Activated naive CD8-positive, alpha-beta T cell treated with anti-CD3 and anti-CD28 coated beads, Interleukin-2, amount 50 U/mL, for 24 hours (primary cell): Measurements from ENCODE around the gene RIMOC1.

Experiments used
- ATAC-seq: fragments of 150-1000 bp; cut with Tn5 transposase; one replicate; pipeline ENCODE4 v1.10.0; 2021
- DNase-seq: peaks from one replicate; pipeline ENCODE4 v3.0.0; 2021
- H3K27ac Mint-ChIP-seq: one replicate; pipeline ENCODE4 v1.8.0; 2021; ENCODE audit warnings: mild to moderate bottlenecking, mixed read lengths
- H3K27me3 Mint-ChIP-seq: one replicate; pipeline ENCODE4 v1.8.0; 2021; ENCODE audit warnings: mixed read lengths
- H3K36me3 Mint-ChIP-seq: one replicate; pipeline ENCODE4 v1.8.0; 2021; ENCODE audit warnings: low read depth, mixed read lengths
- H3K4me1 Mint-ChIP-seq: one replicate; pipeline ENCODE4 v1.8.0; 2021; ENCODE audit warnings: mixed read lengths
- H3K4me3 Mint-ChIP-seq: one replicate; pipeline ENCODE4 v1.8.0; 2021; ENCODE audit warnings: mild to moderate bottlenecking, moderate library complexity, mixed read lengths
- H3K9me3 Mint-ChIP-seq: one replicate; pipeline ENCODE4 v1.8.0; 2021; ENCODE audit warnings: mixed read lengths

Gene RIMOC1

GRCh38 chr5:41878173-41878572 is 26.0 kb upstream of the RIMOC1 start:
- Mint-ChIP-seq H3K4me1 (peaks cover 15% of the 10 kb centered on the region), H3K9me3 (no peaks in the 10 kb centered on the region), H3K36me3 (no peaks in the 10 kb centered on the region), H3K4me3 (no peak overlapping the region), H3K27ac (no peak overlapping the region), H3K27me3 (no peaks in the 10 kb centered on the region)
- no peak for ATAC-seq
- DNase-seq, result no peak

GRCh38 chr5:41878643-41879478 is 25.3 kb upstream of the RIMOC1 start:
- no peaks in the 10 kb centered on the region for H3K27me3 Mint-ChIP-seq
- H3K36me3 Mint-ChIP-seq, result no peaks in the 10 kb centered on the region
- ATAC-seq (no peak), DNase-seq (no peak)
- H3K4me1 Mint-ChIP-seq, result peaks cover 15% of the 10 kb centered on the region
- H3K4me3 Mint-ChIP-seq, result no peak overlapping the region
- H3K27ac Mint-ChIP-seq, result no peak overlapping the region
- H3K9me3 Mint-ChIP-seq, result no peaks in the 10 kb centered on the region

DNA sequence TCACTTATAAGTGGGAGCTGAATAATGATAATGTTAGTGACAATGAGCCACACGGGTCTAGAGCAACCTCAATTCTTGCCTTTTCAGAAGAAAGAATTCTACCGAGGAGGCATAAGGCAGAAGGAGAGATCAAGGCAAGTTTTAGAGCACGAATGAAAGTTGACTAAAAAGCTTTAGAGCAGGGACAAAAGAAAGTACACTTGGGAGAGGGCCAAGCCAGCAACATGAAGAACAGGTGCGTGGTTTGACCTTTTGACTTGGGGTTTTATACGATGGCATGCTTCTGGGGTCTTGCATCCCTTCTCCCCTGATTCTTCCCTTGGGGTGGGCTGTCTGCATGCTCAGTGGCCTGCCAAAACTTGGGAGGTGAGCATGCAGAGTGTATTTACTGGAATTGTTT is 21.4 kb upstream of the RIMOC1 start:
- Mint-ChIP-seq H3K27ac (no peak overlapping the region), H3K4me3 (no peak overlapping the region), H3K4me1 (peaks cover 2% of the 10 kb centered on the region), H3K9me3 (no peaks in the 10 kb centered on the region), H3K36me3 (no peaks in the 10 kb centered on the region), H3K27me3 (peaks cover 2% of the 10 kb centered on the region)
- ATAC-seq (no peak), DNase-seq (no peak)

- Mint-ChIP-seq H3K4me1 (peaks cover 2% of the 10 kb centered on the region), H3K27ac (no peak overlapping the region), H3K4me3 (no peak overlapping the region), H3K36me3 (no peaks in the 10 kb centered on the region), H3K9me3 (no peaks in the 10 kb centered on the region), H3K27me3 (peaks cover 2% of the 10 kb centered on the region)
- DNase-seq (no peak), ATAC-seq (no peak)
Observed at GRCh38 chr5:41883243-41883642, 20.9 kb upstream of the RIMOC1 start.

DNA sequence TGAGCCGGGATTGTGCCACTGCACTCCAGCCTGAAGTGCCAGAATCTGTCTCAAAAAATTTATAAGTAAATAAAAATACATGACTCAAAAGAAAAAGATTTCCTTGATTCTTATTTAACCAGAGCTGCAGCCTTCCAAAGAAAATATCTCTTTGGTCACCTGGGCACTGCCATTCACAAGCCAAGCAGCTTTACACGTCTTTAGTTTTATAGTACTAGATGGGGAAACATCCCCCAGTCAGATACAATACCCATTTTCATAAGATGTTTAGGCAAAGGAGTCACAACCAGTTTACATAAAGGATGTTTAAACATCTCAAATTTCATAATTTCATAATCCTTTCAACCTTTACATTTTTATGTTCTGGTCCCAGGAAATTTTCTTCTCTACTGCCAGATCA is 20.2 kb upstream of the RIMOC1 start:
- Mint-ChIP-seq H3K4me1 (peaks cover 2% of the 10 kb centered on the region), H3K36me3 (no peaks in the 10 kb centered on the region), H3K9me3 (no peaks in the 10 kb centered on the region), H3K27me3 (peaks cover 4% of the 10 kb centered on the region), H3K4me3 (no peak overlapping the region), H3K27ac (no peak overlapping the region)
- DNase-seq (no peak), ATAC-seq (no peak)

DNA sequence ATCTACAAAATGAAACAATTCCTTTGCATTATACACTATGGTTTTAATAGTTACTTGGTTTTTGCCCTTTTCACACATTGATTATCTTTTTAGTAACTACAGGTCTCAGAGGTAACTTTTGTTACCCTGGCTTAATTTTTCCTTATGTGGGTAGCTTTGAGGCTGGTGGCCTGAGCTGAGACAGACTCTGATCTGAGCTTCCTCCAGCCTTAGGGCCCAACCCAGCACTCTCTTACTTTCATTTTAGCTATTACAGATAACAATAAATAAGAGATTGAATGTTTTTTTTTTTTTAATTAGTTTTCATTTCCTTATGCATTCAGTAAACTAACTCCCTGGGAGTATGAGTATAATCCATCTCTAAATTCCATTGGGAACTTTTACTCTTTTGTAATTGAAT is 18.9 kb upstream of the RIMOC1 start:
- Mint-ChIP-seq H3K9me3 (no peaks in the 10 kb centered on the region), H3K27ac (no peak overlapping the region), H3K27me3 (peaks cover 5% of the 10 kb centered on the region), H3K4me3 (no peak overlapping the region), H3K36me3 (no peaks in the 10 kb centered on the region), H3K4me1 (peaks cover 2% of the 10 kb centered on the region)
- DNase-seq (no peak), ATAC-seq (no peak)

DNA sequence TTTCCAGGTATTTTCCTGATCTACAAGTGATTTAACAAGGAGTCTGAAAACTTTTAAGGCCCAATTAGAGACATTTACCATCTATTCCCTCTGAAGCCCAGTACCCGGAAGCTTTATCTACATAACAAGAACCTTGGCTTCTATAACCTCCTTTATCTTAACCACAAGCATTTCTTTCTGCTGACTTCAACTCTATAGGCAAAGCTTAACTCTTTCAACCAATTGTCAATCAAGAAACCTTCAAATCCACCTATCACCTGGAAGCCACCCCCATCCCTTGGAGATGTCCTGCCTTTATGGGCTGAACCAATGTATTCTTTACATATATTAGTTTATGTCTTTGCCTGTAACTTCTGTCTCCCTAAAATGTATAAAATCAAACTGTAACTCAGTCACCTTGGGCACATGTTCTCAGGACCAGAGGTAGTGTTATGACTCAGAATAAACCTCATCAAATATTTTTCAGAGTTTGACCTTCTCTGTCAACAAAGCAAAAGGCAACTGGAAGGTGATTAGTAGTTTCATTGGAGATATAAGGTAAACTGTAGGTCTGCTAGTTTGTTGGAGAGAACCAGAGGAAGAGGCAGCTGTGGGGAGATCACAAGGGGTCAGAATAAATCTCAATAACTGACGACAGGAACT is 13.0 kb upstream of the RIMOC1 start:
- no peak for DNase-seq
- no peaks in the 10 kb centered on the region for H3K9me3 Mint-ChIP-seq
- H3K4me3 Mint-ChIP-seq, result no peak overlapping the region
- no peaks in the 10 kb centered on the region for H3K4me1 Mint-ChIP-seq
- no peaks in the 10 kb centered on the region for H3K36me3 Mint-ChIP-seq
- no peak overlapping the region for H3K27ac Mint-ChIP-seq
- peak; percentile 15 for ATAC-seq
- peaks cover 25% of the 10 kb centered on the region for H3K27me3 Mint-ChIP-seq

DNA sequence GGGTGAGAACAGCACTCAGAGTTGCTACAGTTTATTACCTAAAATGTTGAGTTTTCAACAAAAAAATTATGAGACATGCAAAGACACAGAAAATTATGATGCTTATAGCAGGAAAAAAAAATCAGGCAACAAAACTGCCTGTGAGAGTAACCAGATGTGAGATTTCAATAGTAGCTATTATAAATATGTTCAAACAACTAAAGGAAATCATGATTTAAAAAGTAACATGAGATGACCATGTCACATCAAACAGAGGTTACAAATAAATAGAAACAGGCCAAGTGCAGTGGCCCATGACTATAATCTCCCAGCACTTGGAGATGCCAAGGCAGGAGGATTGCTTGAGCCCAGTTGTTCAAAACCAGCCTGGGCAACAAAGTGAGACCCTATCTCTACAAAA is 12.1 kb upstream of the RIMOC1 start:
- Mint-ChIP-seq H3K27ac (no peak overlapping the region), H3K4me1 (no peaks in the 10 kb centered on the region), H3K36me3 (no peaks in the 10 kb centered on the region), H3K4me3 (no peak overlapping the region), H3K27me3 (peaks cover 32% of the 10 kb centered on the region), H3K9me3 (no peaks in the 10 kb centered on the region)
- ATAC-seq (no peak), DNase-seq (no peak)

DNA sequence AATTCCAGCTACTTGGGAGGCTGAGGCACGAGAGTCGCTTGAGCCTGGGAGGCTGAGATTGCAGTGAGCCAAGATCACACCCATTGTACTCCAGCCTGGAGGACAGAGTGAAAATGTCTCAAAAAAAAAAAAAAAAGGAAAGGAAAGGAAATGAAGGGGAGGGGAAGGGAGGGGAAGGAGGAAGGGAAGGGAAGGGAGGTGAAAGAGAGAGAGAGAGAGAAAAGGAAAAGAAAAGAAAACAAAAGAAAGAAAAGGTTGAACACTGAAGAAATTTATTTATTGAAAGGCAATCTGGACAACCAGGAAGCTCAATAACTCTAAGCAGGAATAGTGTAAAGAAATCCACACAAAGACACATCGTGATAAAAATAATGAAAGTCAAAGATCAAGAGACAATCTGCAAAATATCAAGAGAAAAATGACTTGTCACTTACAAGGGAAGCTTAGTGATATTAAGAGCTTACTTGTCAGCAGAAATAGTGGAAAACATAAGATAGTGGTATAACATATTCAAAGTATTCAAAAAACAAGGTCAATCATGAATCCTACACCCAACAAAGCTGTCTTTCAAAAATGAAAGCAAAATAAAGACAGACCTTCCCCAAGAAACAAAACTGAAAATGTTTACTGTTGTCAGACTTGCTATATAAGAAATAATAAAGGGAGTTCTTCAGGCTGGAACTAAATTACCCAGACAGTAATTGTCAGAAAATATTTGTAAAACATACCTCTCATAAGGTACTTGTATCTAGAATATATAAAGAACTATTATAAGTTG is 10.9 kb upstream of the RIMOC1 start:
- Mint-ChIP-seq H3K9me3 (no peaks in the 10 kb centered on the region), H3K27ac (no peak overlapping the region), H3K27me3 (peaks cover 37% of the 10 kb centered on the region), H3K36me3 (no peaks in the 10 kb centered on the region), H3K4me1 (no peaks in the 10 kb centered on the region), H3K4me3 (no peak overlapping the region)
- ATAC-seq, result no peak
- DNase-seq, result no peak

DNA sequence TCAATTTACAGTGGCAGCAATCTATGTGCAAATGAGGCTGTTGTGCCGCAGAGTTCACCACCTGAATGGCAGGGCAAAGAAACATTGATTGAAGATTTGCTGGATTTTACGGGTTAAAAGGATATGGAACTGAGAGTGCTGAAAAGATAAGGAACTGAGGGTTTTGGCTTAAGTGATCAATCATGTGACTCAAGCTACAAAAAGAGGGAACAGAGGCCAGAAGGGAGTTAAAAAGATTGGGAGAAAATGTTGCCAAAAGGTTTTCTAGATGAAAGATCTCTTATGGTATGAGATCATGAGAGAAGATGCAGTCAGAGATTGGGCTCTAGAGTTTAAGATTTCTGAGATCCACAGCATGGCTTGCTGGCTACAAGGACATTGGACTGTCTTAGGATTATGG is 7.9 kb upstream of the RIMOC1 start:
- no peaks in the 10 kb centered on the region for H3K9me3 Mint-ChIP-seq
- no peak overlapping the region for H3K27ac Mint-ChIP-seq
- no peaks in the 10 kb centered on the region for H3K4me1 Mint-ChIP-seq
- no peak overlapping the region for H3K4me3 Mint-ChIP-seq
- DNase-seq, result no peak
- H3K36me3 Mint-ChIP-seq, result no peaks in the 10 kb centered on the region
- no peak for ATAC-seq
- H3K27me3 Mint-ChIP-seq, result peaks cover 32% of the 10 kb centered on the region

DNA sequence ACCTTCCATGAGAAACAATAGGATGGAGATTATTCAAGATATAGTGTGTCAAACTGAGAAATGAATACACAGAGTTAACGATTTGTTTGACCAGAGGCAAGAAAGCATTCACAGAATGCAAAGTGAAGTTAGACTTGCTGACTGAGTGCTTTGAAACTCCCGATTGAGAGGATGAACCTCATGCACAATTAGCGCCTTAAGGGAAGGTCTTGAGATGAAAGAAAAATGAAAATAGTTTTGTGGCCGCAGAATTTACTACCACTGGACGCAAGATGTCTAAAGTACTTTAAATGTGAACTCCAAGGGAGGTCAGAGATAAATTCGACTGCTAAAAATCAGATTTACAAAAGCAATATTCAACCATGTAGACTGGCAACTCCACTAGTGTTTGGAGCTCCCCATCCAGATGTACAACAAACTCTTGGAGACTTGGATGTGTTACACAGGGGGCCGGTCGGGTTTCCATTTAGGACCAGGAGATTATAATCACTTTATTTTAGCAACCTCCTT is 707 bp upstream of the RIMOC1 start:
- Mint-ChIP-seq H3K4me3 (peak overlapping the region; percentile 92), H3K9me3 (no peaks in the 10 kb centered on the region), H3K27me3 (peaks cover 7% of the 10 kb centered on the region), H3K4me1 (peaks cover 48% of the 10 kb centered on the region), H3K36me3 (peaks cover 10% of the 10 kb centered on the region), H3K27ac (peak overlapping the region; percentile 99)
- ATAC-seq (no peak), DNase-seq (no peak)

- Mint-ChIP-seq H3K27ac (no peak overlapping the region), H3K36me3 (peaks cover 28% of the 10 kb centered on the region), H3K4me1 (peaks cover 51% of the 10 kb centered on the region), H3K27me3 (peaks cover 7% of the 10 kb centered on the region), H3K4me3 (no peak overlapping the region), H3K9me3 (no peaks in the 10 kb centered on the region)
- no peak for ATAC-seq
- DNase-seq, result no peak
Observed at GRCh38 chr5:41906151-41906550, 2.0 kb downstream of the RIMOC1 start.

- ATAC-seq (no peak), DNase-seq (no peak)
- Mint-ChIP-seq H3K9me3 (no peaks in the 10 kb centered on the region), H3K4me1 (peaks cover 45% of the 10 kb centered on the region), H3K27ac (peak overlapping the region; percentile 64), H3K27me3 (peaks cover 3% of the 10 kb centered on the region), H3K36me3 (peaks cover 45% of the 10 kb centered on the region), H3K4me3 (no peak overlapping the region)
Observed at GRCh38 chr5:41908374-41909079, 4.4 kb downstream of the RIMOC1 start.

DNA sequence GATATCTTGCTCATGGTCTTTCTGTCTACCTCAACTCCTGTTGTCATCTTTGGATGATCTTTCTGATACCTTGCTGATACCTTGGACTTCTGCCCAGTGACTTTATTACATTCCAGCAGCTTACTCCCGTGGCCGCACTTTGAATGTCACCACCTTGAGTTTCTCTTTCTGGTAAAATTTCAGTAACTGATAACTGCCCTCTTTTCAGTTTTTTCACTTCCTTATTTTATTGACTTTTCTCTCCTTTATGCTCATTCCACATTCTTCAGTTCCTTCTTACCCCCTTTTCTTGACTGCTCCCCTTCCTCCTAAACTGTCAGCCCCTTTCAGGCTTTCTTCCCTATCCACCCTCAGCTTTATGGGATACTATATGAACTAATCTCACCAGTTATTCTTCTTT is 14.0 kb downstream of the RIMOC1 start:
- peaks cover 12% of the 10 kb centered on the region for H3K4me1 Mint-ChIP-seq
- H3K27me3 Mint-ChIP-seq, result no peaks in the 10 kb centered on the region
- peaks cover 41% of the 10 kb centered on the region for H3K36me3 Mint-ChIP-seq
- no peak overlapping the region for H3K4me3 Mint-ChIP-seq
- DNase-seq, result no peak
- no peak for ATAC-seq
- no peaks in the 10 kb centered on the region for H3K9me3 Mint-ChIP-seq
- H3K27ac Mint-ChIP-seq, result no peak overlapping the region
